Spleen (tissue), 7 donors: Measurements from ENCODE around the gene PRKCB.

Experiments
- CTCF ChIP-seq, 11 experiments: fragments of 200-600 bp in 7 of 11; fragments of 450-650 bp in 4 of 11; sonication (generic) in 4 of 11; IDR thresholded peaks in 8 of 11; conservative IDR thresholded peaks in 3 of 11; 1 replicate in 7 of 11; 2 replicates in 4 of 11; pipeline versions ENCODE4 v1.4.0 to v1.8.0; 2016 to 2021; ENCODE audit warnings: antibody characterized with exemption in 11 of 11, inconsistent platforms in 4 of 11, mild to moderate bottlenecking in 1 of 11
- POLR2A ChIP-seq, 3 donors: fragments of 450-650 bp; IDR thresholded peaks; one replicate each; pipeline ENCODE4 v1.5.1; 2017; ENCODE audit warnings: antibody characterized with exemption in 3 of 3, mild to moderate bottlenecking in 1 of 3
- POLR2AphosphoS5 ChIP-seq, 3 donors: sonication (generic); formaldehyde crosslinking; IDR thresholded peaks; one replicate each; pipeline ENCODE4 v1.5.1; 2017; ENCODE audit warnings: antibody characterized with exemption in 3 of 3
- donor health status: DM: no; HTN: no; CAD: no; lungs with moderate emphysema.
- donor health status: DM: no; HTN: no; CAD: no.
- donor health status: DM: no; HTN: no; CAD: no.

DNA sequence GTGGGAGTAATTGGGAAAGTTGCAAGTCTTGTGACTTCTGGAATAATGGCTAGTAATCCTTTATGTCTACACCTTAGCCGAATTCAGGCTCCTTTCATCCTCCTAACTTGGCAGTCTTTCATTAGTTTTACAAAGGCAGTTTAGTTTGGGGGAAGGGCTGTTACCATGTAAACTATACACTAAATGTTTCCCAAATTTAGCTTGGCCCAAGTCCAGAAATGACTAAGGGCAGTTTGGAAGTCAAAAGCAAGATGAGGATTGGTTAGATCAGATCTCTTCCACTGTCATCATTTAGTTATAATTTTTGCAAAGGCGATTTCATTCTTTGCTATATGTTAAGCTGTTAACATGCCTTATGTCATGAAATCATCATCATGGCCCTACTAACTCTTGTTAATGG is 304.9 kb downstream of the PRKCB start:
- no peak for TF ChIP-seq CTCF (IDR thresholded peaks at IDR 0.05 in 8 of 11, conservative IDR thresholded peaks at IDR 0.05 in 3 of 11)
- TF ChIP-seq POLR2A (IDR thresholded peaks at IDR 0.05): no peak
- TF ChIP-seq POLR2AphosphoS5 (IDR thresholded peaks at IDR 0.05): no peak
